Astrocyte (in vitro differentiated cells and primary cell): ENCODE results near the gene SNRPD3. TPM values are rescaled to one million over a fixed set of nuclear protein-coding genes. Genes with fewer than 3 reads are reported as not detected.
"Not testable (repeated sequence)": the region's sequence is repeated elsewhere in the genome, so short reads cannot be mapped to it uniquely, and the experiment has no call there.

Experiments used
- DNase-seq: peaks from one replicate; pipeline ENCODE4 v3.0.0-alpha.2; 2010; ENCODE audit warnings: low read depth
- FAIRE-seq: peaks from 2 replicates; lab custom pipeline; 2011; peaks lifted over from hg19 to GRCh38; lab: Jason Lieb, UNC
- H2AFZ ChIP-seq: 2 replicates; pipeline ENCODE4 v1.6.0; 2012; ENCODE audit warnings: low read depth, low read length, inconsistent platforms
- H3K27ac ChIP-seq: 2 replicates; pipeline ENCODE4 v1.5.1; 2011; ENCODE audit warnings: low read depth, low read length, inconsistent platforms
- H3K27me3 ChIP-seq: 2 replicates; pipeline ENCODE4 v1.6.0; 2011; ENCODE audit warnings: low read length, inconsistent platforms; ENCODE audit not compliant: insufficient read depth
- H3K36me3 ChIP-seq: 2 replicates; pipeline ENCODE4 v1.5.1; 2011; ENCODE audit warnings: low read length, inconsistent platforms; ENCODE audit not compliant: insufficient read depth
- H3K4me1 ChIP-seq: 2 replicates; pipeline ENCODE4 v1.5.1; 2011; ENCODE audit warnings: low read length, inconsistent platforms; ENCODE audit not compliant: insufficient read depth
- H3K4me2 ChIP-seq: 2 replicates; pipeline ENCODE4 v1.6.0; 2012; ENCODE audit warnings: low read length, inconsistent platforms
- H3K4me3 ChIP-seq: 2 replicates; pipeline ENCODE4 v1.5.1; 2011; ENCODE audit warnings: low read depth, mild to moderate bottlenecking, low read length, inconsistent platforms; ENCODE audit not compliant: insufficient read depth
- H3K79me2 ChIP-seq: 2 replicates; pipeline ENCODE4 v1.6.0; 2012; ENCODE audit warnings: mild to moderate bottlenecking, low read length, inconsistent platforms; ENCODE audit not compliant: insufficient read depth
- H3K9ac ChIP-seq: 2 replicates; pipeline ENCODE4 v1.6.0; 2012; ENCODE audit warnings: mild to moderate bottlenecking, low read length, inconsistent platforms
- H3K9me3 ChIP-seq: 2 replicates; pipeline ENCODE4 v1.5.1; 2012; ENCODE audit warnings: low read depth, mild to moderate bottlenecking, low read length, inconsistent platforms; ENCODE audit not compliant: insufficient read depth
- H4K20me1 ChIP-seq: 2 replicates; pipeline ENCODE4 v1.6.0; 2012; ENCODE audit warnings: low read length, inconsistent platforms; ENCODE audit not compliant: insufficient read depth
- H3K27ac Mint-ChIP-seq: one replicate; pipeline ENCODE4 v1.8.0; 2021; ENCODE audit warnings: mild to moderate bottlenecking, mixed read lengths; ENCODE audit not compliant: unreplicated experiment
- H3K27me3 Mint-ChIP-seq: one replicate; pipeline ENCODE4 v1.8.0; 2021; ENCODE audit warnings: low read depth, mixed read lengths; ENCODE audit not compliant: unreplicated experiment
- H3K36me3 Mint-ChIP-seq: one replicate; pipeline ENCODE4 v1.8.0; 2021; ENCODE audit warnings: low read depth, mixed read lengths; ENCODE audit not compliant: unreplicated experiment
- H3K4me1 Mint-ChIP-seq: one replicate; pipeline ENCODE4 v1.8.0; 2021; ENCODE audit warnings: low read depth, mixed read lengths; ENCODE audit not compliant: unreplicated experiment
- H3K4me3 Mint-ChIP-seq: one replicate; pipeline ENCODE4 v1.8.0; 2021; ENCODE audit warnings: mild to moderate bottlenecking, moderate library complexity, mixed read lengths; ENCODE audit not compliant: unreplicated experiment
- H3K9me3 Mint-ChIP-seq: one replicate; pipeline ENCODE4 v1.8.0; 2021; ENCODE audit warnings: mild to moderate bottlenecking, mixed read lengths; ENCODE audit not compliant: unreplicated experiment
- EZH2 ChIP-seq: IDR thresholded peaks from 2 replicates; pipeline ENCODE4 v1.6.1; 2012; ENCODE audit warnings: mild to moderate bottlenecking, low read length, inconsistent platforms; ENCODE audit not compliant: insufficient read depth
- total RNA-seq: library from RNA; stranded (reverse); gene quantifications from 2 replicates; pipeline ENCODE4 v1.2.1, GENCODE V29; 2021
- TF ChIP-seq, protein P1 (sequence below): IDR thresholded peaks from 2 replicates; pipeline ENCODE4 v1.5.1; 2011; ENCODE audit warnings: low read depth, mild to moderate bottlenecking, inconsistent platforms, low read length, moderate library complexity; ENCODE audit not compliant: insufficient read depth

SNRPD3 gene
- total RNA-seq, 1 donor from 2014 or later = 97.3 TPM

DNA sequence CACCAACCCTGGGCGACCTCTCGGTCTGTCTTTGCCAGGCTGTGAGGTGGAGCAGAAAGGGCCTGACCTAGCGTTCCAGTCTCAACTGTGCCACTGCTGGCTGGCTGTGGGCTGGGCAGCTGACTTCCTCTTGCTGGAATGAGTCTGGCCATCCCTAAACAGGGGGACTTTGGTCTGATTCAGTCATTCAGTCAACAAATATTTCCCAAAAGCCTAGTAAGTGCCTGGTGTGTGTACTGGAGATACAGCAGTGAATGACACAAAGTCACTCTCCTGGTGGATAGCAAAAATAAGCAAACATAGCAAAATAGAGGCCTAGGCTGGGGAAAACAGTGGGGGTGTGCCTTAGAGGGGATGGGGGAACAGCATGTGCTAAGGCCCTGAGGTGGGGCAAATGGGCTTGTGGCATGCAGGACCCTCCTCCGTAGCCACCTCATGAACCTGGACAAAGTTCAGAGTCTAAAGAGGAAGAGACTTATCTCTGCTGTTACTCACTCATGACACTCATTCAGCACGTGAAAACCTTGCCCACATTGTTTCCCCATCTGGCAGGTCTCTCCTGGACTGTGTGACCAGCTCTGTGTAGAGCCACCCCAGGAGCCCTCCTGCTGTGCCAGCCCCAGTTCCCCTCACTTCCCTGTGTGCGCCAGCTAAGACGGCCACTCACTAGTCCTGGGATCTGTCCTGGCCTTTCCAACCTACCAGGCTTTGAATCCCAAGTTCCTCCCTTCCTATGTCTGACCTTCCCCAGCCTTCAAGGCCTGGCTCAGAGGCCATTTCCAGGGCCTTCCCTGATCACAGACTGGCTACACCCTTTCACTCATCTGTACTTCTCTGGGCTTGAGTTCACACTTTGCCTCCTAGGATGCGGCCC, 5.5 kb upstream of the SNRPD3 start:
- no peak overlapping the region for H3K4me3 Mint-ChIP-seq
- no peak overlapping the region for H2AFZ ChIP-seq
- peaks cover 66% of the 10 kb centered on the region for H4K20me1 ChIP-seq
- TF ChIP-seq EZH2 = no peak
- TF ChIP-seq, protein P1, sequence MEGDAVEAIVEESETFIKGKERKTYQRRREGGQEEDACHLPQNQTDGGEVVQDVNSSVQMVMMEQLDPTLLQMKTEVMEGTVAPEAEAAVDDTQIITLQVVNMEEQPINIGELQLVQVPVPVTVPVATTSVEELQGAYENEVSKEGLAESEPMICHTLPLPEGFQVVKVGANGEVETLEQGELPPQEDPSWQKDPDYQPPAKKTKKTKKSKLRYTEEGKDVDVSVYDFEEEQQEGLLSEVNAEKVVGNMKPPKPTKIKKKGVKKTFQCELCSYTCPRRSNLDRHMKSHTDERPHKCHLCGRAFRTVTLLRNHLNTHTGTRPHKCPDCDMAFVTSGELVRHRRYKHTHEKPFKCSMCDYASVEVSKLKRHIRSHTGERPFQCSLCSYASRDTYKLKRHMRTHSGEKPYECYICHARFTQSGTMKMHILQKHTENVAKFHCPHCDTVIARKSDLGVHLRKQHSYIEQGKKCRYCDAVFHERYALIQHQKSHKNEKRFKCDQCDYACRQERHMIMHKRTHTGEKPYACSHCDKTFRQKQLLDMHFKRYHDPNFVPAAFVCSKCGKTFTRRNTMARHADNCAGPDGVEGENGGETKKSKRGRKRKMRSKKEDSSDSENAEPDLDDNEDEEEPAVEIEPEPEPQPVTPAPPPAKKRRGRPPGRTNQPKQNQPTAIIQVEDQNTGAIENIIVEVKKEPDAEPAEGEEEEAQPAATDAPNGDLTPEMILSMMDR = no peak
- no peaks in the 10 kb centered on the region for H3K27me3 Mint-ChIP-seq
- peaks cover 8% of the 10 kb centered on the region for H3K36me3 ChIP-seq
- peaks cover 14% of the 10 kb centered on the region for H3K36me3 Mint-ChIP-seq
- H3K4me1 ChIP-seq = peaks cover 11% of the 10 kb centered on the region
- H3K9me3 ChIP-seq = no peaks in the 10 kb centered on the region
- H3K9me3 Mint-ChIP-seq = no peaks in the 10 kb centered on the region
- no peaks in the 10 kb centered on the region for H3K27me3 ChIP-seq
- H3K4me3 ChIP-seq = no peak overlapping the region
- H3K79me2 ChIP-seq = peaks cover 61% of the 10 kb centered on the region
- no peak for DNase-seq
- H3K27ac ChIP-seq = no peak overlapping the region
- no peak overlapping the region for H3K9ac ChIP-seq
- FAIRE-seq = no peak
- H3K27ac Mint-ChIP-seq = peak overlapping the region; percentile 9
- no peak overlapping the region for H3K4me2 ChIP-seq
- H3K4me1 Mint-ChIP-seq = peaks cover 18% of the 10 kb centered on the region

DNA sequence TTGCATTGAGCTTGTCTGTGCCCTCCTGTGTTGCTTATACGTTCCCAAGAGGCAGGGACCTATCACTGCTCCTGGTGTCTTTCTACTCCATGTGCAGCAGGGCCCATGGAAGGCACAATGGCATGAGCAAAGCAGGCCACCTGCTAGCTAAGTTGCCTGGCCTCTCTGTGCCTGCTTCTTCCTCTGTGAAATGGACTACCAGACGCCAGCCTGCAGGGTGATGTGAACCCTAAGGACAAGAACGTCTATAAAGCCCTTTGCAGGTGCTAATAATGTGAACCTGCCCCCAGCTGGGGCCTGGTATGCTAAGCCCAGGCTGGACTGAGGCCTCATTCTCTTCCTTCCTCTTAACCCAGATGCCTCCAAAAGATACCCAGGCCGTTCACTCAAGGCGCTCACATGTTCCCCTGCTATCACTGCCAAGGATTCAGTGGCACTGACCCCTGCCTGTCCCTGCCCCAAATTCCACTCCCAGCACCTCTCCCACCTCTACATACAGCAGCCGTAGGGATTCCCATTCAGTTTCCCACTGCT, 4.8 kb upstream of the SNRPD3 start:
- no peak overlapping the region for H3K4me3 ChIP-seq
- TF ChIP-seq, protein P1 = no peak
- no peak for TF ChIP-seq EZH2
- H2AFZ ChIP-seq = no peak overlapping the region
- Mint-ChIP-seq H3K4me1 (peaks cover 18% of the 10 kb centered on the region), H3K9me3 (no peaks in the 10 kb centered on the region), H3K27ac (peak overlapping the region; percentile 36), H3K27me3 (no peaks in the 10 kb centered on the region), H3K4me3 (peak overlapping the region; percentile 60), H3K36me3 (peaks cover 14% of the 10 kb centered on the region)
- FAIRE-seq = no peak
- no peaks in the 10 kb centered on the region for H3K27me3 ChIP-seq
- no peak overlapping the region for H3K27ac ChIP-seq
- no peak overlapping the region for H3K4me2 ChIP-seq
- H3K9me3 ChIP-seq = no peaks in the 10 kb centered on the region
- H3K36me3 ChIP-seq = peaks cover 8% of the 10 kb centered on the region
- peaks cover 63% of the 10 kb centered on the region for H3K79me2 ChIP-seq
- peaks cover 10% of the 10 kb centered on the region for H3K4me1 ChIP-seq
- no peak for DNase-seq
- no peak overlapping the region for H3K9ac ChIP-seq
- H4K20me1 ChIP-seq = peaks cover 64% of the 10 kb centered on the region

DNA sequence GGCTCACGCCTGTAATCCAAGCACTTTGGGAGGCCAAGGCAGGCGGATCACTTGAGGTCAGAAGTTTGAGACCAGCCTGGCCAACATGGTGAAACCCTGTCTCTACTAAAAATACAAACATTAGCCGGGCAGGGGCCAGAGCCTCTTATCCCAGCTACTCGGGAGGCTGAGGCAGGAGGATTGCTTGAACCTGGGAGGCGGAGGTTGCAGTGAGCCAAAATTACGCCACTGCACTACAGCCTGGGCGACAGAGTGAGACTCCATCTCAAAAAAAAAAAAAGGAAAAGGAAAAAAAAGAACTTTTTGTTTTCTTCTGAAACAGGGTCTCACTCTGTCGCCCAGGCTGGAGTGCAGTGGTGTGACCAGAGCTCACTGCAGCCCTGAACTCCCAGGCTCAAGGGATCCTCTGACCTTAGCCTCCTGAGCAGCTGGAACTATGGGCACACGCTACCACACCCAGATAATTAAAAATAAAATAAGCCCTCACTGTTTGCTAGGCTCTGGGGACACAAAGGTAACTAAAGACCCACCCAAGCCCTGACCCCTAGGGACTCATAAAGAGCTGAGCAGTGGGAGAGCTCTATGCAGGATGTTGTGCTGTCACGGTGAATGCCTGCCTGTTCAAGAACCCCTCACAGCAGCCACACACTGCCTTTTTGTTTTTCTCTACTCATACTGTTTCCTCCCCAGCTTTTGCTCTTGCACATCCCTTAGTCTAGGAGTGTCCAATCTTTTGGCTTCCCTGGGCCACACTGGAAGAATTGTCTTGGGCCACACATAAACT, 3.1 kb upstream of the SNRPD3 start:
- H3K4me3 ChIP-seq, H3K27ac Mint-ChIP-seq, H2AFZ ChIP-seq, H3K27me3 Mint-ChIP-seq, H3K27me3 ChIP-seq, FAIRE-seq, H3K36me3 Mint-ChIP-seq, H3K27ac ChIP-seq, H3K9me3 Mint-ChIP-seq, H3K4me2 ChIP-seq, DNase-seq, H3K36me3 ChIP-seq, H3K9me3 ChIP-seq: not testable (repeated sequence)
- H3K79me2 ChIP-seq = peaks cover 81% of the 10 kb centered on the region
- peaks cover 24% of the 10 kb centered on the region for H3K4me1 Mint-ChIP-seq
- H3K9ac ChIP-seq = peak overlapping the region; percentile 96
- peaks cover 22% of the 10 kb centered on the region for H3K4me1 ChIP-seq
- peak overlapping the region; percentile 97 for H3K4me3 Mint-ChIP-seq
- peaks cover 66% of the 10 kb centered on the region for H4K20me1 ChIP-seq
